H9 (cell line): ENCODE measurements around the gene PRKCA. TPM values are rescaled to one million over a fixed set of nuclear protein-coding genes. Genes with fewer than 3 reads are reported as not detected.

Source experiments
- DNase-seq: peaks from one replicate; pipeline ENCODE4 v3.0.0-alpha.2; 2017
- H2AFZ ChIP-seq: one replicate; pipeline ENCODE4 v1.6.1; 2013; ENCODE audit warnings: mild to moderate bottlenecking, low read length, control low read depth, moderate library complexity
- H2AK5ac ChIP-seq: 2 replicates; pipeline ENCODE4 v1.6.1; 2013; ENCODE audit warnings: low read length, control low read depth, mixed read lengths; ENCODE audit not compliant: insufficient read length
- H2BK120ac ChIP-seq: one replicate; pipeline ENCODE4 v1.6.1; 2013; ENCODE audit warnings: low read depth, mild to moderate bottlenecking, low read length, control low read depth, inconsistent platforms; ENCODE audit not compliant: poor library complexity, severe bottlenecking
- H2BK12ac ChIP-seq: 2 replicates; pipeline ENCODE4 v1.6.1; 2013; ENCODE audit warnings: low read length, control low read depth, mixed read lengths, low read depth; ENCODE audit not compliant: insufficient read length
- H2BK15ac ChIP-seq: 2 replicates; pipeline ENCODE4 v1.6.1; 2013; ENCODE audit warnings: low read depth, low read length, control low read depth
- H2BK20ac ChIP-seq: one replicate; pipeline ENCODE4 v1.6.1; 2013; ENCODE audit warnings: low read depth, mild to moderate bottlenecking, low read length, control low read depth, inconsistent platforms; ENCODE audit not compliant: poor library complexity, severe bottlenecking
- H2BK5ac ChIP-seq: 2 replicates; pipeline ENCODE4 v1.6.1; 2013; ENCODE audit warnings: low read length, control low read depth, mixed read lengths; ENCODE audit not compliant: insufficient read length
- H3K14ac ChIP-seq: 2 replicates; pipeline ENCODE4 v1.6.1; 2013; ENCODE audit warnings: low read length, control low read depth; ENCODE audit not compliant: insufficient read depth
- H3K18ac ChIP-seq: 2 replicates; pipeline ENCODE4 v1.6.1; 2013; ENCODE audit warnings: low read depth, mild to moderate bottlenecking, mixed read lengths, low read length, control low read depth; ENCODE audit not compliant: insufficient read length
- H3K23ac ChIP-seq: 2 replicates; pipeline ENCODE4 v1.6.1; 2013; ENCODE audit warnings: low read length, control low read depth, mixed read lengths, low read depth; ENCODE audit not compliant: insufficient read length
- H3K23me2 ChIP-seq: 2 replicates; pipeline ENCODE4 v1.6.1; 2013; ENCODE audit warnings: low read depth, mild to moderate bottlenecking, mixed read lengths, low read length, control low read depth; ENCODE audit not compliant: insufficient read length, poor library complexity, severe bottlenecking
- H3K27ac ChIP-seq: 2 replicates; pipeline ENCODE4 v1.5.1; 2013; ENCODE audit warnings: low read length, control low read depth, mixed read lengths, low read depth; ENCODE audit not compliant: insufficient read length
- H3K27me3 ChIP-seq: 2 replicates; pipeline ENCODE4 v1.6.1; 2013; ENCODE audit warnings: low read length, control low read depth, inconsistent platforms; ENCODE audit not compliant: insufficient read depth
- H3K4ac ChIP-seq: 2 replicates; pipeline ENCODE4 v1.6.1; 2013; ENCODE audit warnings: low read depth, mild to moderate bottlenecking, control low read depth, inconsistent platforms, low read length, moderate library complexity
- H3K4me1 ChIP-seq: 2 replicates; pipeline ENCODE4 v1.6.1; 2013; ENCODE audit warnings: low read length, control low read depth, inconsistent platforms; ENCODE audit not compliant: insufficient read depth
- H3K4me2 ChIP-seq: 2 replicates; pipeline ENCODE4 v1.6.1; 2013; ENCODE audit warnings: low read length, control low read depth, mixed read lengths; ENCODE audit not compliant: insufficient read length, insufficient read depth
- H3K56ac ChIP-seq: 2 replicates; pipeline ENCODE4 v1.6.1; 2013; ENCODE audit warnings: low read depth, mild to moderate bottlenecking, mixed read lengths, low read length, control low read depth; ENCODE audit not compliant: insufficient read length
- H3K79me1 ChIP-seq: 2 replicates; pipeline ENCODE4 v1.6.1; 2013; ENCODE audit warnings: low read depth, mild to moderate bottlenecking, moderate library complexity, low read length, control low read depth, inconsistent platforms; ENCODE audit not compliant: insufficient read depth, poor library complexity, severe bottlenecking
- H3K79me2 ChIP-seq: 2 replicates; pipeline ENCODE4 v1.6.1; 2013; ENCODE audit warnings: low read length, control low read depth, inconsistent platforms; ENCODE audit not compliant: insufficient read depth
- H3K9ac ChIP-seq: 2 replicates; pipeline ENCODE4 v1.6.1; 2013; ENCODE audit warnings: low read length, control low read depth, mixed read lengths; ENCODE audit not compliant: insufficient read length; ENCODE audit errors: extremely low read depth
- H3K9me3 ChIP-seq: one replicate; pipeline ENCODE4 v1.6.1; 2013; ENCODE audit warnings: low read depth, low read length, inconsistent platforms; ENCODE audit not compliant: control insufficient read depth
- H3T11ph ChIP-seq: one replicate; pipeline ENCODE4 v1.6.1; 2013; ENCODE audit warnings: mild to moderate bottlenecking, low read length, control low read depth, inconsistent platforms
- H4K20me1 ChIP-seq: one replicate; pipeline ENCODE4 v1.6.1; 2013; ENCODE audit not compliant: control insufficient read depth, insufficient read length, insufficient read depth
- H4K5ac ChIP-seq: 2 replicates; pipeline ENCODE4 v1.6.1; 2013; ENCODE audit warnings: low read depth, mild to moderate bottlenecking, mixed read lengths, low read length, control low read depth; ENCODE audit not compliant: insufficient read length
- H4K8ac ChIP-seq: replicated peaks from 2 replicates; pipeline ENCODE4 v1.6.1; 2013; ENCODE audit warnings: low read length, control low read depth, mixed read lengths, low read depth; ENCODE audit not compliant: insufficient read length
- H4K91ac ChIP-seq: 2 replicates; pipeline ENCODE4 v1.6.1; 2013; ENCODE audit warnings: low read depth, mild to moderate bottlenecking, moderate library complexity, mixed read lengths, low read length, control low read depth; ENCODE audit not compliant: insufficient read length
- H3K27ac Mint-ChIP-seq, 3 experiments: 2 replicates in 2 of 3; 3 replicates in 1 of 3; pipeline ENCODE4 v1.8.0; 2020 to 2021; ENCODE audit warnings: mixed read lengths in 3 of 3, mild to moderate bottlenecking in 1 of 3, moderate library complexity in 1 of 3
- H3K27me3 Mint-ChIP-seq: 2 replicates; pipeline ENCODE4 v1.8.0; 2021; ENCODE audit warnings: low read depth, mild to moderate bottlenecking, moderate library complexity, mixed read lengths
- H3K36me3 Mint-ChIP-seq, 3 experiments: 2 replicates in 2 of 3; 3 replicates in 1 of 3; pipeline ENCODE4 v1.8.0; 2020 to 2021; ENCODE audit warnings: low read depth in 3 of 3, mixed read lengths in 3 of 3; ENCODE audit not compliant: insufficient read depth in 1 of 3
- H3K4me1 Mint-ChIP-seq, 2 experiments: 2 replicates each; pipeline ENCODE4 v1.8.0; 2020; ENCODE audit warnings: mixed read lengths in 2 of 2
- H3K4me3 Mint-ChIP-seq, 2 experiments: 2 replicates in 1 of 2; 3 replicates in 1 of 2; pipeline ENCODE4 v1.8.0; 2020 to 2021; ENCODE audit warnings: mild to moderate bottlenecking in 2 of 2, mixed read lengths in 2 of 2, moderate library complexity in 1 of 2
- H3K9me3 Mint-ChIP-seq, 2 experiments: 2 replicates in 1 of 2; 3 replicates in 1 of 2; pipeline ENCODE4 v1.8.0; 2020; ENCODE audit warnings: mild to moderate bottlenecking in 2 of 2, mixed read lengths in 2 of 2, moderate library complexity in 1 of 2
- CTCF ChIP-seq: fragments of 200-600 bp; sonication (generic); conservative IDR thresholded peaks from 3 replicates; pipeline ENCODE4 v1.8.0; 2021; ENCODE audit warnings: antibody characterized with exemption, mild to moderate bottlenecking
- total RNA-seq: library from RNA; stranded (reverse); gene quantifications from 2 replicates; pipeline ENCODE4 v1.2.1, GENCODE V29; 2021

The PRKCA gene
- total RNA-seq, 1 experiment from 2014 or later, result 10.5 TPM

- Histone ChIP-seq H3K23ac (no peak overlapping the region), H4K91ac (no peak overlapping the region), H3K18ac (no peak overlapping the region), H3K9ac (no peak overlapping the region), H3K14ac (no peak overlapping the region), H3K27ac (no peak overlapping the region), H4K8ac (no peak overlapping the region), H2BK5ac (no peak overlapping the region), H2BK12ac (no peak overlapping the region), H3K23me2 (no peaks in the 10 kb centered on the region), H3K9me3 (no peaks in the 10 kb centered on the region), H3K79me1 (no peaks in the 10 kb centered on the region), H3K27me3 (no peaks in the 10 kb centered on the region; the same call in 1 of the 2 replicates), H3K4ac (no peak overlapping the region), H3K4me1 (no peaks in the 10 kb centered on the region), H3T11ph (no peak overlapping the region), H2BK120ac (no peak overlapping the region), H3K79me2 (no peaks in the 10 kb centered on the region), H4K20me1 (no peaks in the 10 kb centered on the region), H4K5ac (no peak overlapping the region), H3K4me2 (no peak overlapping the region), H2BK20ac (no peak overlapping the region), H2AK5ac (no peak overlapping the region), H2BK15ac (no peak overlapping the region), H2AFZ (no peak overlapping the region), H3K56ac (no peak overlapping the region)
- H3K4me3 Mint-ChIP-seq, result no peak overlapping the region
- H3K36me3 Mint-ChIP-seq, result peaks cover 0 to 13% (median 3%) of the 10 kb centered on the region in 3 experiments; a peak in 4 of 7 replicates
- no peak for DNase-seq
- peaks cover 17% of the 10 kb centered on the region in 2 experiments for H3K4me1 Mint-ChIP-seq
- H3K27me3 Mint-ChIP-seq, result peaks cover 3% of the 10 kb centered on the region; the same call in 1 of the 2 replicates
- H3K9me3 Mint-ChIP-seq, result no peaks in the 10 kb centered on the region
- H3K27ac Mint-ChIP-seq, result no peak overlapping the region
- TF ChIP-seq CTCF, result no peak
These were observed 302.0 kb downstream of the PRKCA start for GRCh38 chr17:66604376-66604775.
